Nephron (organoid): Measurements from ENCODE around the gene FLVCR2.

Source experiments
- H3K27ac Mint-ChIP-seq, 3 experiments: 2 replicates each; pipeline ENCODE4 v1.8.0; 2020; ENCODE audit warnings: mixed read lengths in 3 of 3, mild to moderate bottlenecking in 2 of 3, moderate library complexity in 1 of 3
- H3K27me3 Mint-ChIP-seq: 2 replicates; pipeline ENCODE4 v1.8.0; 2021; ENCODE audit warnings: low read depth, mild to moderate bottlenecking, moderate library complexity, mixed read lengths
- H3K36me3 Mint-ChIP-seq: 2 replicates; pipeline ENCODE4 v1.8.0; 2020; ENCODE audit warnings: low read depth, mixed read lengths
- H3K4me1 Mint-ChIP-seq: 2 replicates; pipeline ENCODE4 v1.8.0; 2020; ENCODE audit warnings: mixed read lengths
- H3K4me3 Mint-ChIP-seq, 3 experiments: 2 replicates each; pipeline ENCODE4 v1.8.0; 2020; ENCODE audit warnings: mild to moderate bottlenecking in 3 of 3, mixed read lengths in 3 of 3, moderate library complexity in 2 of 3
- H3K9me3 Mint-ChIP-seq: 2 replicates; pipeline ENCODE4 v1.8.0; 2020; ENCODE audit warnings: mixed read lengths
- TF ChIP-seq, protein P1 (sequence below), 3 experiments: fragments of 200-600 bp; sonication (generic); IDR thresholded peaks; one replicate each; pipeline ENCODE4 v1.5.0; 2021; ENCODE audit warnings: antibody characterized with exemption in 3 of 3; ENCODE audit not compliant: unreplicated experiment in 3 of 3

The FLVCR2 gene

GRCh38 chr14:75625034-75625433, 46.6 kb downstream of the FLVCR2 start:
- TF ChIP-seq, protein P1, sequence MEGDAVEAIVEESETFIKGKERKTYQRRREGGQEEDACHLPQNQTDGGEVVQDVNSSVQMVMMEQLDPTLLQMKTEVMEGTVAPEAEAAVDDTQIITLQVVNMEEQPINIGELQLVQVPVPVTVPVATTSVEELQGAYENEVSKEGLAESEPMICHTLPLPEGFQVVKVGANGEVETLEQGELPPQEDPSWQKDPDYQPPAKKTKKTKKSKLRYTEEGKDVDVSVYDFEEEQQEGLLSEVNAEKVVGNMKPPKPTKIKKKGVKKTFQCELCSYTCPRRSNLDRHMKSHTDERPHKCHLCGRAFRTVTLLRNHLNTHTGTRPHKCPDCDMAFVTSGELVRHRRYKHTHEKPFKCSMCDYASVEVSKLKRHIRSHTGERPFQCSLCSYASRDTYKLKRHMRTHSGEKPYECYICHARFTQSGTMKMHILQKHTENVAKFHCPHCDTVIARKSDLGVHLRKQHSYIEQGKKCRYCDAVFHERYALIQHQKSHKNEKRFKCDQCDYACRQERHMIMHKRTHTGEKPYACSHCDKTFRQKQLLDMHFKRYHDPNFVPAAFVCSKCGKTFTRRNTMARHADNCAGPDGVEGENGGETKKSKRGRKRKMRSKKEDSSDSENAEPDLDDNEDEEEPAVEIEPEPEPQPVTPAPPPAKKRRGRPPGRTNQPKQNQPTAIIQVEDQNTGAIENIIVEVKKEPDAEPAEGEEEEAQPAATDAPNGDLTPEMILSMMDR (IDR thresholded peaks at IDR 0.05; ENCODE audit: unreplicated experiment in 3 of 3) = no peak
- peaks cover 3% of the 10 kb centered on the region for H3K27me3 Mint-ChIP-seq
- H3K4me3 Mint-ChIP-seq = no peak overlapping the region
- H3K36me3 Mint-ChIP-seq = no peaks in the 10 kb centered on the region
- H3K27ac Mint-ChIP-seq = peak overlapping the region in 1 of 3 experiments; percentile 30
- no peaks in the 10 kb centered on the region for H3K4me1 Mint-ChIP-seq
- H3K9me3 Mint-ChIP-seq = no peaks in the 10 kb centered on the region

GRCh38 chr14:75626396-75626795, 48.0 kb downstream of the FLVCR2 start:
- Mint-ChIP-seq H3K36me3 (no peaks in the 10 kb centered on the region), H3K4me1 (peaks cover 8% of the 10 kb centered on the region), H3K27me3 (peaks cover 3% of the 10 kb centered on the region), H3K4me3 (no peak overlapping the region), H3K27ac (no peak overlapping the region), H3K9me3 (no peaks in the 10 kb centered on the region)
- TF ChIP-seq, protein P1 (IDR thresholded peaks at IDR 0.05; ENCODE audit: unreplicated experiment in 3 of 3) = no peak

GRCh38 chr14:75626863-75627262, 48.4 kb downstream of the FLVCR2 start:
- Mint-ChIP-seq H3K36me3 (no peaks in the 10 kb centered on the region), H3K27ac (no peak overlapping the region), H3K4me3 (no peak overlapping the region), H3K9me3 (no peaks in the 10 kb centered on the region), H3K27me3 (peaks cover 3% of the 10 kb centered on the region), H3K4me1 (peaks cover 13% of the 10 kb centered on the region)
- TF ChIP-seq, protein P1 (IDR thresholded peaks at IDR 0.05; ENCODE audit: unreplicated experiment in 3 of 3) = no peak

GRCh38 chr14:75627406-75627805, 49.0 kb downstream of the FLVCR2 start:
- TF ChIP-seq, protein P1 (IDR thresholded peaks at IDR 0.05; ENCODE audit: unreplicated experiment in 3 of 3) = no peak
- Mint-ChIP-seq H3K4me3 (no peak overlapping the region), H3K27me3 (peaks cover 3% of the 10 kb centered on the region), H3K4me1 (peaks cover 14% of the 10 kb centered on the region), H3K36me3 (no peaks in the 10 kb centered on the region), H3K9me3 (no peaks in the 10 kb centered on the region), H3K27ac (no peak overlapping the region)

DNA sequence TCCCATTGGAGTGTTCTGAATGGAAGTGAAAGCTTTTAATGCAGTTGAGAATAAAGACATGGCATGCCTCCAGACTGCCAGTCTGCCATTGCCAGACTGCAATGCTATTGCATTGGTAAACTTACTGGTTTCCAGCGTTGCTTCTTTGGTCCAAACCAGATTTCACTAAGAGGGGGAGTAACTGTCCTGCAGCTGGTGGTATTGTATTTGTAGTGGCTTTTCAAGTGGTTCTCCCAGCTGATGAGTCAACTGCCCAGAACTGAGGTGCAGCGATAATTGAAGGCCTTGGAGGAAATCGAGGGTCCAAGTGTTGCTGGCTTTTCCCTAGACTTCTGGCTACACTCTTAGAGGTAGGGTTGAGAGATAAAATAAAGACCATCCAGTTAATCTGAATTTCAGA, 50.4 kb downstream of the FLVCR2 start:
- Mint-ChIP-seq H3K36me3 (no peaks in the 10 kb centered on the region), H3K27me3 (peaks cover 8% of the 10 kb centered on the region), H3K9me3 (no peaks in the 10 kb centered on the region), H3K4me3 (no peak overlapping the region), H3K27ac (no peak overlapping the region), H3K4me1 (peaks cover 14% of the 10 kb centered on the region)
- TF ChIP-seq, protein P1 (IDR thresholded peaks at IDR 0.05; ENCODE audit: unreplicated experiment in 3 of 3) = no peak

- Mint-ChIP-seq H3K27me3 (peaks cover 8% of the 10 kb centered on the region), H3K4me3 (no peak overlapping the region), H3K9me3 (no peaks in the 10 kb centered on the region), H3K36me3 (no peaks in the 10 kb centered on the region), H3K27ac (peak overlapping the region; percentile 53 to 91 (median 85)), H3K4me1 (peaks cover 14% of the 10 kb centered on the region)
- TF ChIP-seq, protein P1 (IDR thresholded peaks at IDR 0.05; ENCODE audit: unreplicated experiment in 3 of 3) = no peak
Measured at GRCh38 chr14:75630695-75631452, 52.5 kb downstream of the FLVCR2 start.
